Smooth muscle cell (in vitro differentiated cells): Measurements from ENCODE around the gene MYH8. TPM values are rescaled to one million over a fixed set of nuclear protein-coding genes. Genes with fewer than 3 reads are reported as not detected.

Experiments
- DNase-seq: peaks from one replicate; lab custom pipeline; 2025; ENCODE audit not compliant: unreplicated experiment; lab: John Stamatoyannopoulos, UW
- H2AFZ ChIP-seq: fragments of 200-600 bp; sonication (generic); 2 replicates; pipeline ENCODE4 v1.6.0; 2016; ENCODE audit warnings: antibody characterized with exemption, low read depth, mild to moderate bottlenecking
- H3F3A ChIP-seq: fragments of 200-600 bp; sonication (generic); 2 replicates; pipeline ENCODE4 v1.6.0; 2017; ENCODE audit warnings: antibody characterized with exemption, low read depth
- H3K27ac ChIP-seq: fragments of 200-600 bp; sonication (generic); 2 replicates; pipeline ENCODE4 v1.5.1; 2016; ENCODE audit warnings: low read depth, mild to moderate bottlenecking
- H3K27me3 ChIP-seq: fragments of 200-600 bp; sonication (generic); 2 replicates; pipeline ENCODE4 v1.6.1; 2016; ENCODE audit warnings: low read depth, mild to moderate bottlenecking
- H3K36me3 ChIP-seq: fragments of 200-600 bp; sonication (generic); 2 replicates; pipeline ENCODE4 v1.5.1; 2016; ENCODE audit warnings: low read depth
- H3K4me1 ChIP-seq: fragments of 200-600 bp; sonication (generic); 2 replicates; pipeline ENCODE4 v1.5.1; 2016; ENCODE audit warnings: low read depth
- H3K4me2 ChIP-seq: fragments of 200-600 bp; sonication (generic); 2 replicates; pipeline ENCODE4 v1.6.0; 2016; ENCODE audit warnings: mild to moderate bottlenecking
- H3K4me3 ChIP-seq: fragments of 200-600 bp; sonication (generic); 2 replicates; pipeline ENCODE4 v1.5.1; 2016; ENCODE audit warnings: mild to moderate bottlenecking
- H3K79me2 ChIP-seq: fragments of 200-600 bp; sonication (generic); 2 replicates; pipeline ENCODE4 v1.6.0; 2016; ENCODE audit warnings: low read depth, mild to moderate bottlenecking
- H3K9ac ChIP-seq: fragments of 200-600 bp; sonication (generic); 2 replicates; pipeline ENCODE4 v1.6.0; 2016; ENCODE audit warnings: low read depth
- H3K9me3 ChIP-seq: fragments of 200-600 bp; sonication (generic); replicated peaks from 2 replicates; pipeline ENCODE4 v1.5.1; 2016; ENCODE audit warnings: low read depth
- H4K20me1 ChIP-seq: fragments of 200-600 bp; sonication (generic); 2 replicates; pipeline ENCODE4 v1.6.0; 2016; ENCODE audit warnings: low read depth
- CTCF ChIP-seq: fragments of 200-600 bp; sonication (generic); IDR thresholded peaks from 2 replicates; pipeline ENCODE4 v1.5.1; 2017; ENCODE audit warnings: borderline replicate concordance, mild to moderate bottlenecking, antibody characterized with exemption; ENCODE audit not compliant: insufficient read depth, poor library complexity, severe bottlenecking
- WGBS: methylation state at CpG from one replicate; pipeline ENCODE4 v1.1.7; 2016; ENCODE audit warnings: low lambda C conversion rate; 5-methylcytosine and 5-hydroxymethylcytosine counted together
- polyA plus RNA-seq: library from polyadenylated mRNA; unstranded; fragments of >200 nt; fragmentation: Nextera tagmentation; extraction: Ambion mirVana; gene quantifications from 2 replicates; pipeline ENCODE4 v1.2.1, GENCODE V29; 2016
- total RNA-seq: library from RNA; depleted of rRNA; stranded (reverse); fragments of >200 nt; gene quantifications from 2 replicates; pipeline ENCODE4 v1.2.3, GENCODE V29; 2014

MYH8 gene
- total and polyA plus RNA-seq, 2 experiments from 2014 or later = not detected

GRCh38 chr17:10349403-10349802, 72.3 kb downstream of the MYH8 start:
- no peak overlapping the region for H3K4me2 ChIP-seq
- no peaks in the 10 kb centered on the region for H3K9me3 ChIP-seq
- peak; percentile 31 for TF ChIP-seq CTCF
- H3K9ac ChIP-seq = no peak overlapping the region
- H4K20me1 ChIP-seq = no peaks in the 10 kb centered on the region
- WGBS = 91% methylated on average over 1 of the region's 1 CpG
- no peaks in the 10 kb centered on the region for H3F3A ChIP-seq
- no peaks in the 10 kb centered on the region for H3K27me3 ChIP-seq
- no peak overlapping the region for H3K27ac ChIP-seq
- no peak for DNase-seq
- H3K4me3 ChIP-seq = no peak overlapping the region
- H2AFZ ChIP-seq = no peak overlapping the region
- no peaks in the 10 kb centered on the region for H3K4me1 ChIP-seq
- no peaks in the 10 kb centered on the region for H3K36me3 ChIP-seq
- H3K79me2 ChIP-seq = no peaks in the 10 kb centered on the region

GRCh38 chr17:10344816-10345215, 76.9 kb downstream of the MYH8 start:
- no peaks in the 10 kb centered on the region for H3K27me3 ChIP-seq
- no peaks in the 10 kb centered on the region for H3K9me3 ChIP-seq
- H2AFZ ChIP-seq = no peak overlapping the region

More at GRCh38 chr17:10344816-10345215, 76.9 kb downstream of the MYH8 start:
- WGBS = 87% methylated on average over 3 of the region's 3 CpGs
- Histone ChIP-seq H3K27ac (no peak overlapping the region), H4K20me1 (no peaks in the 10 kb centered on the region), H3K4me3 (no peak overlapping the region), H3K4me2 (no peak overlapping the region), H3K9ac (no peak overlapping the region), H3F3A (no peaks in the 10 kb centered on the region), H3K4me1 (no peaks in the 10 kb centered on the region), H3K79me2 (no peaks in the 10 kb centered on the region), H3K36me3 (no peaks in the 10 kb centered on the region)
- TF ChIP-seq CTCF = no peak
- no peak for DNase-seq

Other genes starting within 250 kb of the MYH8 start
- 103 and 127 TPM in 2 replicates for gene GAS7, start 223.3 kb downstream of the MYH8 start, total RNA-seq
- 73.9 and 86.8 TPM in 2 replicates for gene GAS7, start 223.3 kb downstream of the MYH8 start, polyA plus RNA-seq
- gene MYH13, start 48.9 kb downstream of the MYH8 start, total RNA-seq = not detected in 2 replicates
- gene MYH13, start 48.9 kb downstream of the MYH8 start, polyA plus RNA-seq = 0.02 and 0.09 TPM in 2 replicates
- gene MYH4, start 47.6 kb upstream of the MYH8 start, total RNA-seq = not detected in 2 replicates
- not detected in 2 replicates for gene MYH4, start 47.6 kb upstream of the MYH8 start, polyA plus RNA-seq
- not detected in 2 replicates for gene MYH1, start 96.6 kb upstream of the MYH8 start, total RNA-seq
- not detected in 2 replicates for gene MYH1, start 96.6 kb upstream of the MYH8 start, polyA plus RNA-seq
- not detected in 2 replicates for gene MYH2, start 127.7 kb upstream of the MYH8 start, total RNA-seq
- not detected in 2 replicates for gene MYH2, start 127.7 kb upstream of the MYH8 start, polyA plus RNA-seq
- 0.67 and 1.2 TPM in 2 replicates for gene MYH3, start 235.4 kb upstream of the MYH8 start, total RNA-seq
- 1.1 and 1.6 TPM in 2 replicates for gene MYH3, start 235.4 kb upstream of the MYH8 start, polyA plus RNA-seq